PC-9 (cell line): ENCODE data around the gene NKAIN1. TPM values are rescaled to one million over a fixed set of nuclear protein-coding genes. Genes with fewer than 3 reads are reported as not detected.

Source experiments
- BruUV-seq: library from RNA; stranded (reverse); fragments of 400-500 nt; replicated peaks from 2 replicates; lab custom pipeline; 2021; lab: Mats Ljungman, UMichigan
- CTCF ChIA-PET: fragments of 300-600 bp; sonication (Branson Sonifier 250); formaldehyde crosslinking; loops from one replicate; lab custom pipeline; 2022; ENCODE audit warnings: antibody characterized with exemption; lab: Charles Lee
- POLR2A ChIA-PET: fragments of 300-600 bp; sonication (Branson Sonifier 250); formaldehyde crosslinking; loops from one replicate; lab custom pipeline; 2022; ENCODE audit warnings: antibody characterized with exemption; ENCODE audit not compliant: unreplicated experiment; lab: Charles Lee
- DNase-seq, 2 experiments: peaks; one replicate each; pipeline versions ENCODE4 v3.0.0 to v3.0.0-alpha.2; 2015 to 2022; ENCODE audit warnings: mixed read lengths in 1 of 2
- H2AFZ ChIP-seq: fragments of 200-600 bp; sonication (generic); 2 replicates; pipeline ENCODE4 v1.8.1; 2017; ENCODE audit warnings: antibody characterized with exemption
- H3F3A ChIP-seq: fragments of 200-600 bp; sonication (generic); 2 replicates; pipeline ENCODE4 v1.8.1; 2017; ENCODE audit warnings: antibody characterized with exemption, mild to moderate bottlenecking, low read depth; ENCODE audit not compliant: insufficient read depth
- H3K27ac ChIP-seq: fragments of 200-600 bp; sonication (generic); 2 replicates; pipeline ENCODE4 v1.6.1; 2016; ENCODE audit warnings: mixed run types
- H3K27me3 ChIP-seq: fragments of 200-600 bp; sonication (generic); 2 replicates; pipeline ENCODE4 v1.6.1; 2016; ENCODE audit warnings: low read depth, mixed run types; ENCODE audit not compliant: insufficient read depth
- H3K36me3 ChIP-seq: fragments of 200-600 bp; sonication (generic); 2 replicates; pipeline ENCODE4 v1.6.1; 2016; ENCODE audit warnings: low read depth, mixed run types
- H3K4me1 ChIP-seq: fragments of 200-600 bp; sonication (generic); replicated peaks from 2 replicates; pipeline ENCODE4 v1.6.1; 2016; ENCODE audit warnings: mixed run types; ENCODE audit not compliant: insufficient read depth
- H3K4me2 ChIP-seq: fragments of 200-600 bp; sonication (generic); 2 replicates; pipeline ENCODE4 v1.6.1; 2017; ENCODE audit warnings: mixed run types
- H3K4me3 ChIP-seq: fragments of 200-600 bp; sonication (generic); 2 replicates; pipeline ENCODE4 v1.6.1; 2016; ENCODE audit warnings: mixed run types
- H3K79me2 ChIP-seq: fragments of 200-600 bp; sonication (generic); 2 replicates; pipeline ENCODE4 v1.6.1; 2017; ENCODE audit warnings: low read depth, mixed run types
- H3K9me2 ChIP-seq: fragments of 200-600 bp; sonication (generic); 2 replicates; pipeline ENCODE4 v1.8.1; 2017; ENCODE audit warnings: mild to moderate bottlenecking; ENCODE audit not compliant: insufficient read depth
- H3K9me3 ChIP-seq: fragments of 200-600 bp; sonication (generic); 2 replicates; pipeline ENCODE4 v1.8.1; 2016; ENCODE audit warnings: low read depth; ENCODE audit not compliant: insufficient read depth
- H4K20me1 ChIP-seq: fragments of 200-600 bp; sonication (generic); 2 replicates; pipeline ENCODE4 v1.8.1; 2017; ENCODE audit not compliant: insufficient read depth
- EZH2 ChIP-seq: fragments of 200-600 bp; sonication (generic); IDR thresholded peaks from 2 replicates; pipeline ENCODE4 v1.8.0; 2017; ENCODE audit warnings: antibody characterized with exemption, low read depth
- intact Hi-C: fragments of 100-400 bp; cut with micrococcal nuclease; formaldehyde crosslinking; loops from one replicate; pipeline ENCODE4 v1.10.0; 2022; ENCODE audit not compliant: unreplicated experiment
- total RNA-seq: library from RNA; stranded (reverse); gene quantifications from 2 replicates; pipeline ENCODE4 v1.2.3, GENCODE V29; 2021
- TF ChIP-seq, protein P1 (sequence below): fragments of 200-600 bp; sonication (generic); conservative IDR thresholded peaks from 2 replicates; pipeline ENCODE4 v1.6.1; 2017; ENCODE audit warnings: mixed run types, antibody characterized with exemption, mild to moderate bottlenecking, moderate library complexity

Gene NKAIN1
- total RNA-seq, 1 experiment from 2014 or later, result 0.96 TPM

DNA sequence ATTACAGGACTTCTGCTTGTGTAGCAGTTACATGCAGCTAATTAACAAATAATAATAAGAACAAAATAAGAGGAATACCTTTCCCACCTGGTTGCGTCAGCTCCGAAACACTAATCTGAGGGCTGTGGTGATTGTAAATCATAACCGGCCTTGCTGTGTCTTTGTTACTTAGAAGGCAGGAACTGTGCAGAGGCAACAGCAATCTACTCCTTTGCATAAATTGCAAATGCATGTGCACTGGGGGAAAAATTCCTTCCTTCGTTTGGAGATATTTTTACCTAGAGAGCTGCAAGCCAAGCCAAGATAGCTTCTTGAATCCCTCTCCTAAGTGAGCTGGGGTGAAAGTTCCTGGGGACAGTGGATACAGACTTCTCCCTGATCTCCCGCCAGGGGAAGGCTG lies 46.0 kb downstream of the NKAIN1 start:
- ChIA-PET POLR2A (interaction anchor here (0.6 kb wide), 1 partner anchor 450 kb away, joined by 3 read pairs; no protein-coding TSS in a partner anchor), CTCF (interaction anchor here (0.6 to 0.7 kb wide), 3 partner anchors 414 to 567 kb away, joined by 3 to 4 read pairs (median 4); no protein-coding TSS in a partner anchor)
- no peak for TF ChIP-seq EZH2
- TF ChIP-seq, protein P1, sequence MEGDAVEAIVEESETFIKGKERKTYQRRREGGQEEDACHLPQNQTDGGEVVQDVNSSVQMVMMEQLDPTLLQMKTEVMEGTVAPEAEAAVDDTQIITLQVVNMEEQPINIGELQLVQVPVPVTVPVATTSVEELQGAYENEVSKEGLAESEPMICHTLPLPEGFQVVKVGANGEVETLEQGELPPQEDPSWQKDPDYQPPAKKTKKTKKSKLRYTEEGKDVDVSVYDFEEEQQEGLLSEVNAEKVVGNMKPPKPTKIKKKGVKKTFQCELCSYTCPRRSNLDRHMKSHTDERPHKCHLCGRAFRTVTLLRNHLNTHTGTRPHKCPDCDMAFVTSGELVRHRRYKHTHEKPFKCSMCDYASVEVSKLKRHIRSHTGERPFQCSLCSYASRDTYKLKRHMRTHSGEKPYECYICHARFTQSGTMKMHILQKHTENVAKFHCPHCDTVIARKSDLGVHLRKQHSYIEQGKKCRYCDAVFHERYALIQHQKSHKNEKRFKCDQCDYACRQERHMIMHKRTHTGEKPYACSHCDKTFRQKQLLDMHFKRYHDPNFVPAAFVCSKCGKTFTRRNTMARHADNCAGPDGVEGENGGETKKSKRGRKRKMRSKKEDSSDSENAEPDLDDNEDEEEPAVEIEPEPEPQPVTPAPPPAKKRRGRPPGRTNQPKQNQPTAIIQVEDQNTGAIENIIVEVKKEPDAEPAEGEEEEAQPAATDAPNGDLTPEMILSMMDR, result no peak
- Histone ChIP-seq H4K20me1 (no peaks in the 10 kb centered on the region), H3K36me3 (no peaks in the 10 kb centered on the region), H3K27me3 (no peaks in the 10 kb centered on the region), H3K4me2 (no peak overlapping the region), H3K9me2 (no peaks in the 10 kb centered on the region), H3K27ac (no peak overlapping the region), H3F3A (no peaks in the 10 kb centered on the region), H3K4me1 (no peaks in the 10 kb centered on the region), H3K79me2 (no peaks in the 10 kb centered on the region), H3K4me3 (no peak overlapping the region), H2AFZ (no peak overlapping the region), H3K9me3 (no peaks in the 10 kb centered on the region)
- BruUV-seq, result no TSS peak
- no peak for DNase-seq
- intact Hi-C loops, result no loop called here

- ChIA-PET CTCF (interaction anchor here (0.6 to 0.7 kb wide), 3 partner anchors 239 to 800 kb away, joined by 3 to 9 read pairs (median 4); no protein-coding TSS in a partner anchor), POLR2A (no interaction called here)
- Histone ChIP-seq H4K20me1 (no peaks in the 10 kb centered on the region), H3K4me1 (no peaks in the 10 kb centered on the region), H3K9me3 (no peaks in the 10 kb centered on the region), H3K27ac (no peak overlapping the region), H3F3A (no peaks in the 10 kb centered on the region), H3K4me3 (no peak overlapping the region), H3K4me2 (no peak overlapping the region), H3K36me3 (no peaks in the 10 kb centered on the region), H3K79me2 (no peaks in the 10 kb centered on the region), H2AFZ (no peak overlapping the region), H3K27me3 (no peaks in the 10 kb centered on the region), H3K9me2 (no peaks in the 10 kb centered on the region)
- TF ChIP-seq, protein P1, result no peak
- TF ChIP-seq EZH2, result no peak
- no peak for DNase-seq
- BruUV-seq, result no TSS peak
- intact Hi-C loops, result no loop called here
These were observed 48.4 kb downstream of the NKAIN1 start for GRCh38 chr1:31191281-31191680.

DNA sequence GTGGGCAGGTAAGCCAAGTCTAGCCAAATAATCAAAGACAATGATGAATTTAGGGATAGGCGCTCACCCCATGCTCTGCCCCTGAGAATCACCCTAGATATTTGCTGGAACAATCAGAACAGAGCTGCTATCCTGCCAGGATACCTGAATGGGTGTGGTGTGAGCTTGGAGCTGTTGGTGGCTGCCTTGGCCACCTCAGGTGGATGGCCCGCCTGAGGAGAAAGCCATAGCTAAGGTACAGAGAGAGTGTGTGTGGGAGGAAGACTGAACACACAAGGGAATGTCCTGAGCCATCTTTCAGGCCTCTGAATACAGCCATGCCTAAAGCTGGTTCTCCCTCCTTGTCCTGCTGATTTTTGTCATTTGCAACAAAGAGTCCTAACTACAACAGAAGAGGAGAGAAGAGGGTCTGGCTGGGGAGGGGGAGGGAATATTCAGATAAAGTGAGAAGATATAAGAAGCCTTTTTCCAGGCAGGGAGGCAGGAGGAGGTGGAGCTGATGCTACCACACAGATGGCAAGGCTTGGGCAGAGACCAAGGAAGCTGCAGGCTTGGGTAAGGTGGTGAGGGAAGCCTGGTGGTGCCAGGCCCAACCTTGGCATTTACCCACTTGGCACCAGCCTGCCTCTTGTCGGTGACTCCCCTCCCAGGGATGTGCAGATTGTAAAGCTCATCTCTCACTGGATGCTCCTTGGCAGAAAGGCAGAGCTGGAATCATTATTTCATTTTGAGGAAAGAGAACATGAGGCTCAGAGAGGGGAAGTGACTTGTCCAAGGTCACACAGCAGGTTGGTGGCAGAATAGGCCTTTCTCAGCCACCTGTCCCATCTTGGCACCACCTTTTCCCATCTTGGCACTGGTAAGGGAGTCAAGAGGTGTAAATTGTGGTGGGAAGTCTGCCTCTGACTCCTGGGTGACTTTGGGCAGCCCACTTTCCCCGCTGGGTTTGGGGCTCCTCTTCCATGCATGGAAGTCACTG lies 49.7 kb downstream of the NKAIN1 start:
- TF ChIP-seq EZH2, result no peak
- TF ChIP-seq, protein P1, result no peak
- no TSS peak for BruUV-seq
- H3K27ac ChIP-seq, result no peak overlapping the region
- CTCF ChIA-PET, result interaction anchor here (0.7 to 0.8 kb wide), 2 partner anchors 104 to 528 kb away, joined by 4 to 7 read pairs; no protein-coding TSS in a partner anchor
- H3K4me2 ChIP-seq, result no peak overlapping the region
- no peak for DNase-seq
- no peaks in the 10 kb centered on the region for H3F3A ChIP-seq
- no peak overlapping the region for H3K4me3 ChIP-seq
- no peaks in the 10 kb centered on the region for H3K9me3 ChIP-seq
- no peaks in the 10 kb centered on the region for H3K4me1 ChIP-seq
- no peak overlapping the region for H2AFZ ChIP-seq
- H3K27me3 ChIP-seq, result no peaks in the 10 kb centered on the region
- POLR2A ChIA-PET, result no interaction called here
- intact Hi-C loops, result loop anchor here (10.0 kb wide), 2 partner anchors 525 to 595 kb away; no protein-coding TSS in a partner anchor
- H3K9me2 ChIP-seq, result no peaks in the 10 kb centered on the region
- H3K79me2 ChIP-seq, result no peaks in the 10 kb centered on the region
- no peaks in the 10 kb centered on the region for H4K20me1 ChIP-seq
- H3K36me3 ChIP-seq, result no peaks in the 10 kb centered on the region
